Measurements from ENCODE around the gene DUS3L. TPM values are rescaled to one million over a fixed set of nuclear protein-coding genes. Genes with fewer than 3 reads are reported as not detected.
A peak's percentile ranks its signal among the peaks of the same experiment; 100 is the strongest.

DUS3L gene
- polyA plus RNA-seq, 3 donors from 2014 or later: 21.2 to 42.5 (median 33.4) TPM

GRCh38 chr19:5811117-5811516, 20.2 kb upstream of the DUS3L start:
- DNase-seq: no peak
- Mint-ChIP-seq H3K9me3 (no peaks in the 10 kb centered on the region), H3K27ac (no peak overlapping the region), H3K27me3 (ENCODE audit: low read depth in 3 of 3) (peaks cover 0 to 8% (median 2%) of the 10 kb centered on the region in 3 donors), H3K4me1 (no peaks in the 10 kb centered on the region), H3K36me3 (no peaks in the 10 kb centered on the region), H3K4me3 (no peak overlapping the region)

GRCh38 chr19:5809469-5809868, 18.5 kb upstream of the DUS3L start:
- no peak overlapping the region for H3K4me3 Mint-ChIP-seq
- no peak overlapping the region for H3K27ac Mint-ChIP-seq
- H3K36me3 Mint-ChIP-seq: no peaks in the 10 kb centered on the region
- peaks cover 0 to 1% of the 10 kb centered on the region in 2 donors for H3K4me1 Mint-ChIP-seq
- no peaks in the 10 kb centered on the region for H3K9me3 Mint-ChIP-seq
- H3K27me3 Mint-ChIP-seq (ENCODE audit: low read depth in 3 of 3): peaks cover 0 to 8% (median 0%) of the 10 kb centered on the region in 3 donors
- no peak for DNase-seq

- no peaks in the 10 kb centered on the region for H3K36me3 Mint-ChIP-seq
- no peaks in the 10 kb centered on the region for H3K9me3 Mint-ChIP-seq
- H3K4me3 Mint-ChIP-seq: no peak overlapping the region
- peaks cover 0 to 10% (median 2%) of the 10 kb centered on the region in 3 donors for H3K27me3 Mint-ChIP-seq (ENCODE audit: low read depth in 3 of 3)
- DNase-seq: no peak
- H3K4me1 Mint-ChIP-seq: peaks cover 0 to 5% of the 10 kb centered on the region in 2 donors
- H3K27ac Mint-ChIP-seq: no peak overlapping the region
Observed at GRCh38 chr19:5809053-5809452, 18.1 kb upstream of the DUS3L start.

GRCh38 chr19:5808120-5808816, 17.3 kb upstream of the DUS3L start:
- Mint-ChIP-seq H3K4me1 (peaks cover 6 to 11% of the 10 kb centered on the region in 2 donors), H3K4me3 (no peak overlapping the region), H3K27ac (no peak overlapping the region), H3K9me3 (no peaks in the 10 kb centered on the region), H3K27me3 (ENCODE audit: low read depth in 3 of 3) (peaks cover 0 to 11% (median 9%) of the 10 kb centered on the region in 3 donors), H3K36me3 (no peaks in the 10 kb centered on the region)
- no peak for DNase-seq

- Mint-ChIP-seq H3K27ac (no peak overlapping the region), H3K4me3 (no peak overlapping the region), H3K36me3 (no peaks in the 10 kb centered on the region), H3K9me3 (peaks cover 0 to under 1% (median 0%) of the 10 kb centered on the region in 6 donors), H3K4me1 (peaks cover 8 to 19% of the 10 kb centered on the region in 2 donors), H3K27me3 (ENCODE audit: low read depth in 3 of 3) (peaks cover 4 to 17% (median 16%) of the 10 kb centered on the region in 3 donors)
- DNase-seq: no peak
Observed at GRCh38 chr19:5806905-5807304, 15.9 kb upstream of the DUS3L start.

GRCh38 chr19:5806133-5806489, 15.1 kb upstream of the DUS3L start:
- peak overlapping the region in 1 of 5 donors; percentile 25 for H3K4me3 Mint-ChIP-seq
- no peak overlapping the region for H3K27ac Mint-ChIP-seq
- peaks cover 0 to 2% (median 0%) of the 10 kb centered on the region in 6 donors for H3K9me3 Mint-ChIP-seq
- peaks cover 12 to 21% (median 16%) of the 10 kb centered on the region in 3 donors for H3K27me3 Mint-ChIP-seq (ENCODE audit: low read depth in 3 of 3)
- H3K4me1 Mint-ChIP-seq: peaks cover 8 to 21% of the 10 kb centered on the region in 2 donors
- no peak for DNase-seq
- no peaks in the 10 kb centered on the region for H3K36me3 Mint-ChIP-seq

GRCh38 chr19:5805462-5806132, 14.6 kb upstream of the DUS3L start:
- Mint-ChIP-seq H3K36me3 (no peaks in the 10 kb centered on the region), H3K4me1 (peaks cover 8 to 21% of the 10 kb centered on the region in 2 donors), H3K27me3 (ENCODE audit: low read depth in 3 of 3) (peaks cover 14 to 21% (median 19%) of the 10 kb centered on the region in 3 donors), H3K4me3 (peak overlapping the region in 4 of 5 donors; percentile 33 to 49 (median 39)), H3K9me3 (peaks cover 0 to 2% (median 0%) of the 10 kb centered on the region in 6 donors), H3K27ac (no peak overlapping the region)
- DNase-seq: peak in 2 of 3 donors; percentile 30 to 36

- H3K27me3 Mint-ChIP-seq (ENCODE audit: low read depth in 3 of 3): peaks cover 14 to 21% (median 19%) of the 10 kb centered on the region in 3 donors
- peak within 1 kb of the TSS; percentile 54 to 75 (median 61) for H3K4me3 Mint-ChIP-seq
- no peaks in the 10 kb centered on the region for H3K36me3 Mint-ChIP-seq
- H3K9me3 Mint-ChIP-seq: peaks cover 0 to 2% (median 0%) of the 10 kb centered on the region in 6 donors
- H3K4me1 Mint-ChIP-seq: peaks cover 8 to 21% of the 10 kb centered on the region in 2 donors
- DNase-seq: no peak
- H3K27ac Mint-ChIP-seq: peak within 1 kb of the TSS in 3 of 6 donors; percentile 16 to 84 (median 76)
Observed at GRCh38 chr19:5804516-5805461, 13.8 kb upstream of the DUS3L start, which contains the start of gene NRTN. NRTN (plus strand) TSS chr19:5805067; CDS start chr19:5824166, 19,099 bp downstream.

GRCh38 chr19:5803752-5804515, 13.0 kb upstream of the DUS3L start:
- no peaks in the 10 kb centered on the region for H3K36me3 Mint-ChIP-seq
- H3K27ac Mint-ChIP-seq: peak overlapping the region in 3 of 6 donors; percentile 16 to 84 (median 76)
- peaks cover 8 to 21% of the 10 kb centered on the region in 2 donors for H3K4me1 Mint-ChIP-seq
- H3K4me3 Mint-ChIP-seq: peak overlapping the region; percentile 54 to 75 (median 61)
- DNase-seq: peak; percentile 84 to 88 (median 88)
- H3K9me3 Mint-ChIP-seq: peaks cover 0 to 2% (median 0%) of the 10 kb centered on the region in 6 donors
- peaks cover 16 to 24% (median 17%) of the 10 kb centered on the region in 3 donors for H3K27me3 Mint-ChIP-seq (ENCODE audit: low read depth in 3 of 3)

GRCh38 chr19:5803441-5803751, 12.4 kb upstream of the DUS3L start:
- H3K27me3 Mint-ChIP-seq (ENCODE audit: low read depth in 3 of 3): peaks cover 16 to 25% (median 19%) of the 10 kb centered on the region in 3 donors
- peaks cover 0 to 2% (median 0%) of the 10 kb centered on the region in 6 donors for H3K9me3 Mint-ChIP-seq
- no peak for DNase-seq
- H3K4me3 Mint-ChIP-seq: peak overlapping the region; percentile 38 to 65 (median 57)
- H3K36me3 Mint-ChIP-seq: no peaks in the 10 kb centered on the region
- peak overlapping the region in 1 of 6 donors; percentile 58 for H3K27ac Mint-ChIP-seq
- peaks cover 8 to 21% of the 10 kb centered on the region in 2 donors for H3K4me1 Mint-ChIP-seq

- peaks cover 16 to 25% (median 19%) of the 10 kb centered on the region in 3 donors for H3K27me3 Mint-ChIP-seq (ENCODE audit: low read depth in 3 of 3)
- H3K4me1 Mint-ChIP-seq: peaks cover 8 to 21% of the 10 kb centered on the region in 2 donors
- peaks cover 0 to 3% (median 0%) of the 10 kb centered on the region in 6 donors for H3K9me3 Mint-ChIP-seq
- peak overlapping the region in 3 of 5 donors; percentile 21 to 55 (median 38) for H3K4me3 Mint-ChIP-seq
- no peak overlapping the region for H3K27ac Mint-ChIP-seq
- H3K36me3 Mint-ChIP-seq: no peaks in the 10 kb centered on the region
- no peak for DNase-seq
Observed at GRCh38 chr19:5801796-5802619, 11.0 kb upstream of the DUS3L start.

Measured in immature natural killer cell (primary cell).